Astrocyte (in vitro differentiated cells and primary cell): ENCODE measurements around the gene CIB1. TPM values are rescaled to one million over a fixed set of nuclear protein-coding genes. Genes with fewer than 3 reads are reported as not detected.

Experiments
- DNase-seq: peaks from one replicate; pipeline ENCODE4 v3.0.0-alpha.2; 2010; ENCODE audit warnings: low read depth
- FAIRE-seq: peaks from 2 replicates; lab custom pipeline; 2011; peaks lifted over from hg19 to GRCh38; lab: Jason Lieb, UNC
- H2AFZ ChIP-seq: 2 replicates; pipeline ENCODE4 v1.6.0; 2012; ENCODE audit warnings: low read depth, low read length, inconsistent platforms
- H3K27ac ChIP-seq: 2 replicates; pipeline ENCODE4 v1.5.1; 2011; ENCODE audit warnings: low read depth, low read length, inconsistent platforms
- H3K27me3 ChIP-seq: 2 replicates; pipeline ENCODE4 v1.6.0; 2011; ENCODE audit warnings: low read length, inconsistent platforms; ENCODE audit not compliant: insufficient read depth
- H3K36me3 ChIP-seq: 2 replicates; pipeline ENCODE4 v1.5.1; 2011; ENCODE audit warnings: low read length, inconsistent platforms; ENCODE audit not compliant: insufficient read depth
- H3K4me1 ChIP-seq: 2 replicates; pipeline ENCODE4 v1.5.1; 2011; ENCODE audit warnings: low read length, inconsistent platforms; ENCODE audit not compliant: insufficient read depth
- H3K4me2 ChIP-seq: 2 replicates; pipeline ENCODE4 v1.6.0; 2012; ENCODE audit warnings: low read length, inconsistent platforms
- H3K4me3 ChIP-seq: 2 replicates; pipeline ENCODE4 v1.5.1; 2011; ENCODE audit warnings: low read depth, mild to moderate bottlenecking, low read length, inconsistent platforms; ENCODE audit not compliant: insufficient read depth
- H3K79me2 ChIP-seq: 2 replicates; pipeline ENCODE4 v1.6.0; 2012; ENCODE audit warnings: mild to moderate bottlenecking, low read length, inconsistent platforms; ENCODE audit not compliant: insufficient read depth
- H3K9ac ChIP-seq: 2 replicates; pipeline ENCODE4 v1.6.0; 2012; ENCODE audit warnings: mild to moderate bottlenecking, low read length, inconsistent platforms
- H3K9me3 ChIP-seq: 2 replicates; pipeline ENCODE4 v1.5.1; 2012; ENCODE audit warnings: low read depth, mild to moderate bottlenecking, low read length, inconsistent platforms; ENCODE audit not compliant: insufficient read depth
- H4K20me1 ChIP-seq: 2 replicates; pipeline ENCODE4 v1.6.0; 2012; ENCODE audit warnings: low read length, inconsistent platforms; ENCODE audit not compliant: insufficient read depth
- H3K27ac Mint-ChIP-seq: one replicate; pipeline ENCODE4 v1.8.0; 2021; ENCODE audit warnings: mild to moderate bottlenecking, mixed read lengths; ENCODE audit not compliant: unreplicated experiment
- H3K27me3 Mint-ChIP-seq: one replicate; pipeline ENCODE4 v1.8.0; 2021; ENCODE audit warnings: low read depth, mixed read lengths; ENCODE audit not compliant: unreplicated experiment
- H3K36me3 Mint-ChIP-seq: one replicate; pipeline ENCODE4 v1.8.0; 2021; ENCODE audit warnings: low read depth, mixed read lengths; ENCODE audit not compliant: unreplicated experiment
- H3K4me1 Mint-ChIP-seq: one replicate; pipeline ENCODE4 v1.8.0; 2021; ENCODE audit warnings: low read depth, mixed read lengths; ENCODE audit not compliant: unreplicated experiment
- H3K4me3 Mint-ChIP-seq: one replicate; pipeline ENCODE4 v1.8.0; 2021; ENCODE audit warnings: mild to moderate bottlenecking, moderate library complexity, mixed read lengths; ENCODE audit not compliant: unreplicated experiment
- H3K9me3 Mint-ChIP-seq: one replicate; pipeline ENCODE4 v1.8.0; 2021; ENCODE audit warnings: mild to moderate bottlenecking, mixed read lengths; ENCODE audit not compliant: unreplicated experiment
- EZH2 ChIP-seq: IDR thresholded peaks from 2 replicates; pipeline ENCODE4 v1.6.1; 2012; ENCODE audit warnings: mild to moderate bottlenecking, low read length, inconsistent platforms; ENCODE audit not compliant: insufficient read depth
- total RNA-seq: library from RNA; stranded (reverse); gene quantifications from 2 replicates; pipeline ENCODE4 v1.2.1, GENCODE V29; 2021
- TF ChIP-seq, protein P1 (sequence below): IDR thresholded peaks from 2 replicates; pipeline ENCODE4 v1.5.1; 2011; ENCODE audit warnings: low read depth, mild to moderate bottlenecking, inconsistent platforms, low read length, moderate library complexity; ENCODE audit not compliant: insufficient read depth

The CIB1 gene
- total RNA-seq, 1 donor from 2014 or later, result 49.6 TPM

DNA sequence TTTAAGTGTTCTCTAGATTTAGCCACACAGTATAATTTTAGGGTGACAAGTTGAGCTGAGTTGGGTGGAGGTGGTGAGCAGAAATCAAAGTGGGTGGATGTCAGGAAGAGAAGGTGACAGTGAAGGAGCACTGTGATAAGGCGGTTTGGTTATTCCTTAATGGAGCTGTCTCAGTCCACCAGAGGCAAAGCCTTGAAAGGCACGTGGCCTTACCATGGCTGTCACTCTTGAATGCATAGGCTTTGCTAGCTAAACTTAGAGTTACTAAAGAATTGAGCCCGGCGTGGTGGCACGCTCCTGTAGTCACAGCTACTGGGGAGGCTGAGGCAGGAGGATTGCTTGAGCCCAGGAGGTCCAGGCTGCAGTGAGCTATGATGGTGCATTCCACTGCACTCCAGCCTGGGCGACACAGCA lies 15.1 kb upstream of the CIB1 start:
- H3K4me3 ChIP-seq, result peak overlapping the region; percentile 79
- H3K79me2 ChIP-seq, result no peaks in the 10 kb centered on the region
- H3K27ac ChIP-seq, result no peak overlapping the region
- no peaks in the 10 kb centered on the region for H3K27me3 Mint-ChIP-seq
- H3K4me1 ChIP-seq, result no peaks in the 10 kb centered on the region
- no peak overlapping the region for H3K4me3 Mint-ChIP-seq
- peak overlapping the region; percentile 98 for H3K4me2 ChIP-seq
- H4K20me1 ChIP-seq, result no peaks in the 10 kb centered on the region
- FAIRE-seq (no peak), DNase-seq (no peak)
- no peak for TF ChIP-seq EZH2
- TF ChIP-seq, protein P1, sequence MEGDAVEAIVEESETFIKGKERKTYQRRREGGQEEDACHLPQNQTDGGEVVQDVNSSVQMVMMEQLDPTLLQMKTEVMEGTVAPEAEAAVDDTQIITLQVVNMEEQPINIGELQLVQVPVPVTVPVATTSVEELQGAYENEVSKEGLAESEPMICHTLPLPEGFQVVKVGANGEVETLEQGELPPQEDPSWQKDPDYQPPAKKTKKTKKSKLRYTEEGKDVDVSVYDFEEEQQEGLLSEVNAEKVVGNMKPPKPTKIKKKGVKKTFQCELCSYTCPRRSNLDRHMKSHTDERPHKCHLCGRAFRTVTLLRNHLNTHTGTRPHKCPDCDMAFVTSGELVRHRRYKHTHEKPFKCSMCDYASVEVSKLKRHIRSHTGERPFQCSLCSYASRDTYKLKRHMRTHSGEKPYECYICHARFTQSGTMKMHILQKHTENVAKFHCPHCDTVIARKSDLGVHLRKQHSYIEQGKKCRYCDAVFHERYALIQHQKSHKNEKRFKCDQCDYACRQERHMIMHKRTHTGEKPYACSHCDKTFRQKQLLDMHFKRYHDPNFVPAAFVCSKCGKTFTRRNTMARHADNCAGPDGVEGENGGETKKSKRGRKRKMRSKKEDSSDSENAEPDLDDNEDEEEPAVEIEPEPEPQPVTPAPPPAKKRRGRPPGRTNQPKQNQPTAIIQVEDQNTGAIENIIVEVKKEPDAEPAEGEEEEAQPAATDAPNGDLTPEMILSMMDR, result no peak
- H2AFZ ChIP-seq, result peak overlapping the region; percentile 91
- no peaks in the 10 kb centered on the region for H3K4me1 Mint-ChIP-seq
- H3K27me3 ChIP-seq, result no peaks in the 10 kb centered on the region
- no peaks in the 10 kb centered on the region for H3K9me3 Mint-ChIP-seq
- no peak overlapping the region for H3K9ac ChIP-seq
- H3K9me3 ChIP-seq, result no peaks in the 10 kb centered on the region
- H3K27ac Mint-ChIP-seq, result no peak overlapping the region
- no peaks in the 10 kb centered on the region for H3K36me3 ChIP-seq
- H3K36me3 Mint-ChIP-seq, result no peaks in the 10 kb centered on the region

DNA sequence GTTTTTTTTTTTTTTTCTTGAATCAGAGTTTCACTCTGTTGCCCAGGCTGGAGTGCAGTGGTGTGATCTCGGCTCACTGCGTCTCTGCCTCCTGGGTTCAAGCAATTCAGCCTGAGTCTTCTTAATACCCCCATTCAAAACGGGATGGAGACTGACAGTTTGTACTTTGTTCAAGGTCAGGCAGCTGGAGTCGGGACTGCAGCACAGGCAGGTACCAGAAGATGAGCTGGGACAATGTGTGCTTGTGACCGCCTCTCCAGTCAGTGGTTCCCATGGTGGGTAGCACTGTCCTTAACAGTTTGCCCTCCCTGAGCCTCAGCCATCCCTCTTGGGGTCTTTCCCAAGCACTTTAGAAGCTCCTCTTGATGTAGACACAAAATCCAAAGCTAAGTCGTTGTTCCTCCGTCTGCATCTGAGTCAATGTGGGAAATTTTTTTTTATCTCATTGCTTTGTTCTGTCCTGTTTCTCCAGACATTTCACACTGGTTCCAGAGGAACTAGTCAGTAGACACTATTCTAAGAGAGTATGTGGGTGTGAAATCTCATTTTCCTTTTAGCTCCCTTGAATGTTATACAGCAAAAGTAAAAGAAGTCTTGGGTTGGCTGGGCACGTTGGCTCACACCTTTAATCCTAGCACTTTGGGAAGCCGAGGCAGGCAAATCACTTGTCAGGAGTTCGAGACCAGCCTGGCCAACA lies 10.3 kb upstream of the CIB1 start:
- Mint-ChIP-seq H3K27me3 (no peaks in the 10 kb centered on the region), H3K36me3 (no peaks in the 10 kb centered on the region)
- H3K27ac ChIP-seq, result no peak overlapping the region

More for the DNA sequence above, 10.3 kb upstream of the CIB1 start:
- no peak for TF ChIP-seq EZH2
- TF ChIP-seq, protein P1, result no peak
- H3K27me3 ChIP-seq, result no peaks in the 10 kb centered on the region
- no peaks in the 10 kb centered on the region for H3K9me3 Mint-ChIP-seq
- H3K4me2 ChIP-seq, result no peak overlapping the region
- H3K36me3 ChIP-seq, result no peaks in the 10 kb centered on the region
- H3K27ac Mint-ChIP-seq, result no peak overlapping the region
- H3K4me1 Mint-ChIP-seq, result no peaks in the 10 kb centered on the region
- no peak overlapping the region for H3K4me3 Mint-ChIP-seq
- no peaks in the 10 kb centered on the region for H3K4me1 ChIP-seq
- H2AFZ ChIP-seq, result no peak overlapping the region
- FAIRE-seq, result no peak
- DNase-seq, result no peak
- H3K79me2 ChIP-seq, result no peaks in the 10 kb centered on the region
- H3K9me3 ChIP-seq, result no peaks in the 10 kb centered on the region
- no peak overlapping the region for H3K4me3 ChIP-seq
- H4K20me1 ChIP-seq, result no peaks in the 10 kb centered on the region
- H3K9ac ChIP-seq, result no peak overlapping the region
